ENCODE data around the gene TIAM2. TPM values are rescaled to one million over a fixed set of nuclear protein-coding genes. Genes with fewer than 3 reads are reported as not detected.

Gene TIAM2
- total and polyA plus RNA-seq, 7 donors = 1.2 to 15.8 (median 11.0) TPM

GRCh38 chr6:155089746-155090145, 94.6 kb downstream of the TIAM2 start:
- intact Hi-C loops (cut with DNase I) = no loop called here
- WGBS, 2 donors = 90 to 96% methylated on average over 4 of the region's 4 CpGs

DNA sequence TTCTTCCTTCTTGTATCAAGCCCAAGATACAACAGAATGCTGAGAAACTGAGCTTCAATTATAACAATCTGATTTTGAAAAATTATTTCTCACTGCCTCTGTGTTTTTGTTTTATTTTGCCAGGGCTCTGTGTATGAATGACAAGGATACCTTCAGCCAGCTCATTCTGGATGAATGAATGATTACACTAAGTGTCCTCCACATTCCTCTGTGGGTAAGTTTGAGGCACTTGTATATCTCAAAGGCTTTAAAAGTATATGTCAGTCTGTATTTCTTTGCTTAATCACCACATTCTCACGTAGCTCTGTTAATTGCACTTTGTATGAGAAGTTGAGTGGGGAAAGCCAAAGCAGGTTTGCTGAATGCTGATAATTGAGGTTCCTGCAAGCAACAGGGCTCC, 95.1 kb downstream of the TIAM2 start:
- WGBS, 2 donors = 73 to 79% methylated on average over 1 of the region's 1 CpG
- TF ChIP-seq EP300 (IDR thresholded peaks at IDR 0.05) = no peak
- no peak for TF ChIP-seq CTCF (IDR thresholded peaks at IDR 0.05)
- no peak for TF ChIP-seq POLR2AphosphoS5 (IDR thresholded peaks at IDR 0.05)
- TF ChIP-seq POLR2A (IDR thresholded peaks at IDR 0.05) = no peak
- Histone ChIP-seq H3K9me3 (no peaks in the 10 kb centered on the region), H3K4me3 (no peak overlapping the region), H3K4me1 (peaks cover 0 to 12% (median 7%) of the 10 kb centered on the region in 4 donors), H3K27ac (no peak overlapping the region), H3K27me3 (no peaks in the 10 kb centered on the region), H3K36me3 (no peaks in the 10 kb centered on the region)
- DNase-seq = no peak
- intact Hi-C loops (cut with DNase I) = no loop called here

More at GRCh38 chr6:155089746-155090145, 94.6 kb downstream of the TIAM2 start:
- H3K9me3 ChIP-seq = no peaks in the 10 kb centered on the region
- H3K36me3 ChIP-seq = no peaks in the 10 kb centered on the region
- H3K4me1 ChIP-seq = peaks cover 0 to 13% (median 7%) of the 10 kb centered on the region in 4 donors
- no peak overlapping the region for H3K4me3 ChIP-seq
- H3K27ac ChIP-seq = no peak overlapping the region
- no peak for DNase-seq
- TF ChIP-seq POLR2AphosphoS5 (IDR thresholded peaks at IDR 0.05) (no peak), EP300 (IDR thresholded peaks at IDR 0.05) (no peak), CTCF (IDR thresholded peaks at IDR 0.05) (no peak), POLR2A (IDR thresholded peaks at IDR 0.05) (no peak)
- no peaks in the 10 kb centered on the region for H3K27me3 ChIP-seq

DNA sequence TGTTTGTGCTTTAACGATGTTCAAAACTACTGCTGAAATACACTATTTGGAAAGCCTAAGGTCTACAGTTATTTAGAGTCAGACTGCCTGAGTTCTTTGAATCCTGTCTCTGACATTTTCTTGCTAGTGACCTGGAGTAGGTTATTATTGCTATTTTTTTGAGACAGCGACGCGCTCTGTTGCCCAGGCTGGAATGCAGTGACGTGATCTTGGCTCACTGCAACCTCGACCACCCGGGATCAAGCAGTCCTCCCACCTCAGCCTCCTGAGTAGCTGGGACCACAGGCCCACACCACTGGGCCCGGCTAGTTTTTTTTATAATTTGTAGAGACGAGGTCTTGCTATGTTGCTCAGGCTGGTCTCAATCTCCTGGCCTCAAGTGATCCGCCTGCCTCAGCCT, 96.6 kb downstream of the TIAM2 start:
- WGBS, 2 donors = 96 to 97% methylated on average over 10 of the region's 10 CpGs
- Histone ChIP-seq H3K9me3 (no peaks in the 10 kb centered on the region), H3K27me3 (no peaks in the 10 kb centered on the region), H3K36me3 (no peaks in the 10 kb centered on the region), H3K27ac (no peak overlapping the region), H3K4me3 (no peak overlapping the region), H3K4me1 (peaks cover 0 to 6% (median 2%) of the 10 kb centered on the region in 4 donors)
- TF ChIP-seq POLR2AphosphoS5 (IDR thresholded peaks at IDR 0.05) (no peak), CTCF (IDR thresholded peaks at IDR 0.05) (no peak), POLR2A (IDR thresholded peaks at IDR 0.05) (no peak), EP300 (IDR thresholded peaks at IDR 0.05) (no peak)
- intact Hi-C loops (cut with DNase I) = no loop called here
- DNase-seq = no peak

DNA sequence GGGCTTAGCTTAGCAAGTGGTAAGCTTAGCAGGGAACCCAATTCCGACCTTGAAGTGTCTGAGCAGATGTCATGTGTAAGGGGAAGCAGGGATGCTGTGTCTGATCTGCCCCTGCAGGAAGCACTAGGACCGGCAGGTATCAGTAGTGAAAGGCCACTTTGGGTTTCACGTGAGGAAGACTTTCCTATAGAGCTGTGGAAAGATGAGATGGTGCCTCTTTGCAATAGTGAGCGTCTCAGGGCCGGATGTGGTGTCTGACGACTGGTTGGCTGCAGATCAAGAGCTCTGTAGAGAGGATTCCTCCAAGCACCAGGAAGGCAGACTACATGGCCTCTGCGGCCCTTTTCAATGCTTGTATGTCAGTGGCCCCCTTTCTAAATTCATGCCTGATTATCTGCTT, 98.3 kb downstream of the TIAM2 start:
- H3K4me3 ChIP-seq = no peak overlapping the region
- no peaks in the 10 kb centered on the region for H3K9me3 ChIP-seq
- H3K4me1 ChIP-seq = peaks cover 0 to 6% (median 2%) of the 10 kb centered on the region in 4 donors
- H3K27ac ChIP-seq = no peak overlapping the region
- intact Hi-C loops (cut with DNase I) = no loop called here
- DNase-seq = no peak
- WGBS, 2 donors = 81 to 83% methylated on average over 7 of the region's 7 CpGs
- TF ChIP-seq POLR2A (IDR thresholded peaks at IDR 0.05) = no peak
- no peak for TF ChIP-seq POLR2AphosphoS5 (IDR thresholded peaks at IDR 0.05)
- TF ChIP-seq CTCF (IDR thresholded peaks at IDR 0.05) = no peak
- TF ChIP-seq EP300 (IDR thresholded peaks at IDR 0.05) = no peak
- H3K27me3 ChIP-seq = no peaks in the 10 kb centered on the region
- H3K36me3 ChIP-seq = no peaks in the 10 kb centered on the region

- no peak for TF ChIP-seq CTCF (IDR thresholded peaks at IDR 0.05)
- no peak for TF ChIP-seq POLR2AphosphoS5 (IDR thresholded peaks at IDR 0.05)
- TF ChIP-seq EP300 (IDR thresholded peaks at IDR 0.05) = no peak
- TF ChIP-seq POLR2A (IDR thresholded peaks at IDR 0.05) = no peak
- H3K4me3 ChIP-seq = peak overlapping the region in 2 of 4 donors; percentile 4 to 11
- H3K9me3 ChIP-seq = no peaks in the 10 kb centered on the region
- intact Hi-C loops (cut with DNase I) = no loop called here
- 71 to 84% methylated on average over 8 of the region's 8 CpGs for WGBS, 2 donors
- DNase-seq = peak; percentile 75
- no peaks in the 10 kb centered on the region for H3K27me3 ChIP-seq
- H3K36me3 ChIP-seq = no peaks in the 10 kb centered on the region
- peaks cover 0 to 11% (median 2%) of the 10 kb centered on the region in 4 donors for H3K4me1 ChIP-seq
- no peak overlapping the region for H3K27ac ChIP-seq
These were observed 105.0 kb downstream of the TIAM2 start for GRCh38 chr6:155100087-155100486.

Measured in sigmoid colon (tissue), 7 donors.